ENCODE measurements around the gene DGAT2.
"Not testable (repeated sequence)": the region's sequence is repeated elsewhere in the genome, so short reads cannot be mapped to it uniquely, and the experiment has no call there.

The DGAT2 gene

GRCh38 chr11:75754933-75755332 is 13.6 kb upstream of the DGAT2 start:
- DNase-seq (ENCODE audit: low read depth): not testable (repeated sequence)

GRCh38 chr11:75757651-75758050 is 10.9 kb upstream of the DGAT2 start:
- no peak for DNase-seq (ENCODE audit: low read depth)

- no peak for DNase-seq (ENCODE audit: low read depth)
Observed at GRCh38 chr11:75759832-75760231, 8.7 kb upstream of the DGAT2 start.

- DNase-seq (ENCODE audit: low read depth): no peak
Observed at GRCh38 chr11:75760243-75760642, 8.3 kb upstream of the DGAT2 start.

GRCh38 chr11:75760710-75761493 is 7.7 kb upstream of the DGAT2 start:
- no peak for DNase-seq (ENCODE audit: low read depth)

GRCh38 chr11:75762158-75762557 is 6.4 kb upstream of the DGAT2 start:
- no peak for DNase-seq (ENCODE audit: low read depth)

- no peak for DNase-seq (ENCODE audit: low read depth)
Observed at GRCh38 chr11:75762885-75763284, 5.7 kb upstream of the DGAT2 start.

- no peak for DNase-seq (ENCODE audit: low read depth)
Observed at GRCh38 chr11:75763846-75764245, 4.7 kb upstream of the DGAT2 start.

GRCh38 chr11:75765116-75765515 is 3.5 kb upstream of the DGAT2 start:
- no peak for DNase-seq (ENCODE audit: low read depth)

GRCh38 chr11:75766443-75767227 is 1.9 kb upstream of the DGAT2 start:
- DNase-seq (ENCODE audit: low read depth): no peak

- DNase-seq (ENCODE audit: low read depth): no peak
Observed at GRCh38 chr11:75767228-75767572, 1.4 kb upstream of the DGAT2 start.

- no peak for DNase-seq (ENCODE audit: low read depth)
Observed at GRCh38 chr11:75767793-75768111, 826 bp upstream of the DGAT2 start.

- no peak for DNase-seq (ENCODE audit: low read depth)
Observed at GRCh38 chr11:75768909-75769771, 562 bp downstream of the DGAT2 start.

- no peak for DNase-seq (ENCODE audit: low read depth)
Observed at GRCh38 chr11:75770102-75770501, 1.5 kb downstream of the DGAT2 start.

- DNase-seq (ENCODE audit: low read depth): no peak
Observed at GRCh38 chr11:75771646-75772410, 3.2 kb downstream of the DGAT2 start.

- no peak for DNase-seq (ENCODE audit: low read depth)
Observed at GRCh38 chr11:75773595-75774353, 5.2 kb downstream of the DGAT2 start.

GRCh38 chr11:75775056-75775455 is 6.5 kb downstream of the DGAT2 start:
- DNase-seq (ENCODE audit: low read depth): no peak

- DNase-seq (ENCODE audit: low read depth): no peak
Observed at GRCh38 chr11:75776546-75776945, 8.0 kb downstream of the DGAT2 start.

- no peak for DNase-seq (ENCODE audit: low read depth)
Observed at GRCh38 chr11:75777461-75778110, 9.0 kb downstream of the DGAT2 start.

GRCh38 chr11:75778962-75779361 is 10.4 kb downstream of the DGAT2 start:
- no peak for DNase-seq (ENCODE audit: low read depth)

- DNase-seq (ENCODE audit: low read depth): no peak
Observed at GRCh38 chr11:75779960-75780359, 11.4 kb downstream of the DGAT2 start.
